Astrocyte of the spinal cord (primary cell): ENCODE measurements around the gene C6orf118.

Experiments
- DNase-seq: peaks from one replicate; pipeline ENCODE4 v3.0.0; 2011; ENCODE audit warnings: low read depth, low spot score
- H3K4me3 ChIP-seq: 2 replicates; pipeline ENCODE4 v1.5.1; 2011; ENCODE audit warnings: low read depth, mild to moderate bottlenecking, low read length, moderate library complexity
- CTCF ChIP-seq: IDR thresholded peaks from 2 replicates; pipeline ENCODE4 v1.5.1; 2012; ENCODE audit warnings: low read depth, mild to moderate bottlenecking, low read length, inconsistent platforms
- in situ Hi-C: cut with HindIII; loops from 2 replicates; pipeline ENCODE4 v1.10.0; 2017; ENCODE audit warnings: low sequenced_read_pairs

The C6orf118 gene

GRCh38 chr6:165317723-165318122 is 8.3 kb upstream of the C6orf118 start:
- in situ Hi-C loops, result no loop called here
- H3K4me3 ChIP-seq, result no peak overlapping the region
- no peak for DNase-seq
- TF ChIP-seq CTCF, result no peak

DNA sequence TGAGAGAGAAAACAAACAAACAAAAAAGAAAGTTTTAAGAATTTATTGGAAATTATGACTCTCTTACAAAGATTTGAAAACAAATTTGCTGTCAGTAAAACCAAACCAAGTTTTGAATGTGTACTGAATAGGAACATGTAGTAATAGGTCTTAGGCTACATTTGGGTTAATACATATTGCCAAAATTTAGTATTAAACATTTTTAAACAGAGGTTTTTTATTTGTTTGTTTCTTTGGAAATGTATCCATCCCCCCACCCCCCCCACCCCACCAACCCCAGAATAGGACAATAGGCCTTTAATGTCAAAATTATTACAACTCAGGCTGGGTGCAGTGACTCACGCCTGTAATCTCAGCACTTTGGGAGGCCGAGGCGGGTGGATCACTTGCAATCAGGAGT is 2.5 kb downstream of the C6orf118 start:
- no peak overlapping the region for H3K4me3 ChIP-seq
- TF ChIP-seq CTCF, result no peak
- in situ Hi-C loops, result no loop called here
- no peak for DNase-seq

DNA sequence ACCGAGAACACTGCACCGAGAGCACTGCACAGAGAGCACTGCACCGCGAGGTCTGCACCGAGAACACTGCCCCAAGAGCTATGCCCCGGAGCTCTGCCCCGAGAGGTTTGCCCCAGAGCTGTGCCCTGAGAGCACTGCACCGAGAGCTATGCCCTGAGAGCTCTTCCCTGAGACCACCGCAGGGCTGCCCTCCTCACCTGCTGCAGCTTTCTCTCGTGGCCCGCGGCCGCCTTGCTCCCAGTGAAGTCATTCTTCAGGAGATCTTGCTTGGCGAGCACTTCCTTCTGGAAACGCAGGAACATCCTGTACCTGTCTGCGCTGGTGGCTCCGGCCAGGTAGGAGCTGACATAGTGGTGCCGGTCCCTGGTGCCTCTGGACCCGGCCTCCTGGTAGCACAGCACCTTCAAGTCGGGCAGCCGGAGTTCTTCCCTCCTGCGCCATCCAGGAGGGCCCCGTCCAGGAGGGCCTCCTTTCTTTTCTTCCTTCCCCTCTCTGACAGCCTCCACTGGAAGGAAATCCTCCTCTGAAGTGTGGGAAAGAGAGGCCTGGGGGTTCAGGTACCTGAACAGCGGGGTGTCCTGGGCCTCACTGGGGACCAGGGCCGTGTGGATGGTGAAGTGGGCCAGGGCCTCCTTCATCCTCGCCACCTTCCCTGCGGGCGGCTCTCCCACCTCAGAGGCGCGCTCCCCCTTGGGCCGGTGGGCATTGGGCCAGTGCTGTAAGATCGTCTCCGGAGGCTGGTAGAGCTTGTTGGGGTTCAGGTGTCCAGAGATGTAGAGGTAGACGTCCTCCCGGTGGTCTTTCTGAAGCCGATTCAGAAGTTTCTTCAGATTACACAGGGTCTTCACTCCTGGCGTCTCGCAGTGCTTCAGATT is 7.8 kb downstream of the C6orf118 start:
- in situ Hi-C loops, result no loop called here
- H3K4me3 ChIP-seq, result no peak overlapping the region
- no peak for TF ChIP-seq CTCF
- no peak for DNase-seq

GRCh38 chr6:165300422-165300936 is 8.9 kb downstream of the C6orf118 start:
- in situ Hi-C loops, result no loop called here
- no peak overlapping the region for H3K4me3 ChIP-seq
- DNase-seq, result no peak
- TF ChIP-seq CTCF, result no peak

DNA sequence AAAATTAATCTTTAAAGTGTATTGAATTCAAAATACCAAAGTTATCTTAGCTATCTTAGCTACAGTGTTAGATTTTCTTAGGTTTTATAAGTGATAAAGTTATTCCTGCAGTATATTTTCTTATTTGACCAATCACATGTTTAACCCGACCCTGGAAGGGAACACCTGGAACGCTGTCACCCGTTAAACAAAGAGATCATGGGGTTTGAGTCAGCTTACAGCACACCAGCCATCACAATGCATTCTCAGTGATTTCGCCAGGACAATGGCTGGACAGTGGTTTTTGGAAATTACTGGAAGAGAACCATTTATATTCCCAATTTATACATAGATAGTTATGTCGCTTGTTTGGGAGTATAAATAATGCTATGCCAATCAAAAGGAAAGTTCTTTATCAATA is 10.5 kb downstream of the C6orf118 start:
- no peak for TF ChIP-seq CTCF
- DNase-seq, result no peak
- no peak overlapping the region for H3K4me3 ChIP-seq
- in situ Hi-C loops, result no loop called here

GRCh38 chr6:165298402-165298801 is 11.0 kb downstream of the C6orf118 start:
- no peak overlapping the region for H3K4me3 ChIP-seq
- in situ Hi-C loops, result no loop called here
- no peak for TF ChIP-seq CTCF
- no peak for DNase-seq
